Midbrain (tissue), 1 donor: ENCODE results near the gene MCMBP.
"Not testable (repeated sequence)": the region's sequence is repeated elsewhere in the genome, so short reads cannot be mapped to it uniquely, and the experiment has no call there.

Source experiments
- DNase-seq: peaks from one replicate; lab custom pipeline; 2025; lab: John Stamatoyannopoulos, UW

MCMBP gene, protein sequence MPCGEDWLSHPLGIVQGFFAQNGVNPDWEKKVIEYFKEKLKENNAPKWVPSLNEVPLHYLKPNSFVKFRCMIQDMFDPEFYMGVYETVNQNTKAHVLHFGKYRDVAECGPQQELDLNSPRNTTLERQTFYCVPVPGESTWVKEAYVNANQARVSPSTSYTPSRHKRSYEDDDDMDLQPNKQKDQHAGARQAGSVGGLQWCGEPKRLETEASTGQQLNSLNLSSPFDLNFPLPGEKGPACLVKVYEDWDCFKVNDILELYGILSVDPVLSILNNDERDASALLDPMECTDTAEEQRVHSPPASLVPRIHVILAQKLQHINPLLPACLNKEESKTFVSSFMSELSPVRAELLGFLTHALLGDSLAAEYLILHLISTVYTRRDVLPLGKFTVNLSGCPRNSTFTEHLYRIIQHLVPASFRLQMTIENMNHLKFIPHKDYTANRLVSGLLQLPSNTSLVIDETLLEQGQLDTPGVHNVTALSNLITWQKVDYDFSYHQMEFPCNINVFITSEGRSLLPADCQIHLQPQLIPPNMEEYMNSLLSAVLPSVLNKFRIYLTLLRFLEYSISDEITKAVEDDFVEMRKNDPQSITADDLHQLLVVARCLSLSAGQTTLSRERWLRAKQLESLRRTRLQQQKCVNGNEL

DNA sequence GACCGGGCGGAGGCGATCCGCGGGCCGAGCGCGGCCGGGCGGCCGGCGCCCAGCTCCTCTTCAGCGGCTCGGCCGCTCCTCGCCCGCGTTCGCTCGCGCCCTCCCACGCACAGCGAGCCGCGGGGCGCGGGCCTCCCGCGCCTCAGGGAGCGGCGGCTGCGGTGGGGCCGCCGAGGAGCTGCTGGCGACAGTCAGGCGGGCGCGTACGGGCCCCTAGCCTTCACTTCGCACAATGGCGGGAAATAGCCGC is at the start of gene MCMBP:
MCMBP (minus strand) TSS at position 234 of the 250 bp plus-strand sequence. CDS start 259 bp downstream, outside the sequence.
- no peak for DNase-seq

DNA sequence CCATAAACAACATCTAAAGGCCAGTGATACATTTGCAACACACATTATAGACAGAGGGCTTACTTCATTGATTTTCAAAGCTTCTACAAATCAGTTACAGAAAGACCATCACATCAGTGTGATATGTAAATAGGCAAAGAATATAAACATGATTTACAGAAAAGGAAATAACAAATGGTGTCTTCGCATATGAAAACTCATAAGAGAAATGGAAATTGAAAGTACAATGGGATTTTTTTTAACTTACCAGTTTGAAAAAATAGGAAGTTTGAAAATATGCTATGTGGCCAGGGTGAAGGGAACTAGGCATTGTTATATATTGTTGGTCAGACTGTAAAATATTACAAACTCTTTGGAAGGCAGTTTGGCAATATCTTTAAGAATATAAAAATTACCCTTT is 47.2 kb upstream of the MCMBP start:
- no peak for DNase-seq

DNA sequence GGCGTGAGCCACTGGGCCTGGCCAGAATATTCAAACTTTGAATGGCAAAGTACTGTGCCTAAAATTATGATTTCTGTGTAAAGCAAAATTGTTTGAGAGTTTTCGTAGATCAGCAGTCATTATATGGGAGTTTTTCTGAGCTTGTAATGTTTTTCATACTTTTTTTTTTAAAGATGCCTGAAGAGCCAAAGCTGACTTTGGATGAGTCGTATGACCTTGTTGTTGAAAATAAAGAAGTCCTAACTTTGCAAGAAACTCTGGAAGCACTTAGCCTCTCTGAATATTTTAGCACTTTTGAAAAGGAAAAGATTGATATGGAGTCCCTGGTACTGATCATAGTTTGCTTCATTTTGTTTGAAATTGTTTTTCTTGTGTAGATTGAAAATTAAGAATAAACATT is 46.6 kb upstream of the MCMBP start:
- DNase-seq: no peak

DNA sequence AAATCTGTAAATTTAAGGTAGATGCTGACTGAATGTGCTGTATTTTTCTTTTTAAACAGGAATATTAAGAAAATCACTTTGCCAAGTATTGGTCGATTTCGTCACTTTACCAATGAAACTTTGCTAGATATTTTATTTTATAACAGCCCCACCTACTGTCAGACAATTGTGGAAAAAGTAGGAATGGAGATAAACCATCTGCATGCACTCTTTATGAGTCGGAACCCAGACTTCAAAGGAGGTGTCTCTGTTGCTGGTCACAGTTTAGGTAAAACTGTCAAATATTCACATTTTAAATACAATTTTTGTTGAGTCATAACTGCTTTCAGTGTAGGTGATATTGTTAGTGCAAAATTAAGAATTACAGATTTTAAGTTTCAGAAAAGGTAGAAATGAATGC is 45.1 kb upstream of the MCMBP start:
- DNase-seq: no peak

DNA sequence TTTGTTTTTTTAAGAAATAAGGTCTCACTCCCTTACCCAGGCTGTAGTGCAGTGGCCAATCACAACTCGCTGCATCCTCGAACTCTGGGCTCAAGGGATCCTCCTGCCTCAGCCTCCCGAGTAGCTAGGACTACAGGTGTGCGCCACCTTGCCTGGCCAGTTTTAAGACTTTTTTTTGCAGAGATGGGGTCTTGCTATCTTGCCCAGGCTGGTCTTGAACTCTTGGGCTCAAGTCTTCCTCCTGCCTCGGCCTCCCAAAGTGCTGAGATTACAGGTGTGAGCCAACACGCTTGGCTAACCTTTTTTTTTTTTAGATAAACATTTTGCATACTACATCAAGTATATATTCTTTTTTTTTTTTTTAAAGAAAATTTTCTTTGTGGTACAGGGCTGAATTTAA is 38.0 kb upstream of the MCMBP start:
- DNase-seq: no peak

DNA sequence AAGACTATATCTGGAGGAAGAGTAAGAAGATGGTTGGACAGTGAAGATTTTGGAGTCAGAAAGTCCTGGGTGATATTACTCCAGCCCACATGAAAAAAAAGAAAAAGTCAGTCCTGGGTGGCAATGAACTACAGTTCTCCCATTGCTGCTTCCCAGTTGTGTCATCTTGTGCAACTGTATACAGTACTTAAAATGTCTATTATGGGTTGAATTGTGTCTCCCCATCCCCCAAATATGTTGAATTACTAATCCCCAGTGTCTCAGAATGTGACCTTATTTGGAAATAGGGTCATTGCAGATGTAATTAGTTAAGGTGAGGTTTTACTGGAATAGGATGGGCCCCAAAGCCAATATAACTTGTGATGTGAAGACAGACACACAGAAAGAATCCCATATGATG is 35.5 kb upstream of the MCMBP start:
- no peak for DNase-seq

DNA sequence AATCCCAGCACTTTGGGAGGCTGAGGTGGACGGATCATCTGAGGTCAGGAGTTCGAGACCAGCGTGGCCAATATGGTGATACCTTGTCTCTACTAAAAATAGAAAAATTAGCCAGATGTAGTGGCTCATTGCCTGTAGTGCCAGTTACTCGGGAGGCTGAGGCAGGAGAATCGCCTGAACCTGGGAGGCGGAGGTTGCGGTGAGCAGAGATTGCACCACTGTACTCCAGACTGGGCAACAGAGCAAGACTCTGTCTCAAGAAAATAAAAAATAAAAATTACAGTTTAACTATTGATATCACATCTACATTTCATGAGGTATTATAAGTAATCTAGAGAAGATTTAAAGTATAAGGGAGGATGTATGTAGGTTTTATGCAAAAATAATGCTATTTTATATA is 35.1 kb upstream of the MCMBP start:
- DNase-seq: not testable (repeated sequence)

DNA sequence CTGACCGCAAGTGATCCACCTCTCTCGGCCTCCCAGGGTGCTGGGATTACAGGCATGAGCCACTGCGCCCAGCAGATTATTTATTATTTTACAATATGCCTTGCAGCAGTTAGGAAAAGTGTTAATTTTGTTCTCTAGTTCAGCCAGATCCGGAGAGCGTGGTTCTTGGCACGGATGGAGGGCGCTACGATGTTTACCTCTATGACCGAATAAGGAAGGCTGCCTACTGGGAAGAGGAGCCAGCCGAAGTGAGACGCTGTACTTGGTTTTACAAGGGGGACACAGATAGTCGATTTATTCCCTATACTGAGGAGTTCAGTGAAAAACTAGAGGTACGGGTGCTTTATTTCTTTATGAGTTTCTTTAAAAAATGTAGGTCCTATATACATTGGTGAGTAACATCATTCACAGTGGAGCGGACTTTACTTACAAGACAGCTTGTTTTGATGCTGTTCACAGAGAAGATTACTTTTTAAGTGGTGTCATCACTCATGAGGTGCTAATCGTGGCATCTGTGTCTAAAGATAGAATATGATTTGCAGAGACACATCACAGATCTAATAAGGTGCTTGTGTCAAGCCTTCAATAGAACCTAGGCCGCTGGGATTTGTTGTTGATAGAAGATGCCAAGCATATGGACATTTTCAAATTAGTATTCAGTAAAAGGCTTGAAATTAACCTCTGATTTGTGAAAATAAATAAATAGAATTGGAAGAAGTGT is 31.5 kb upstream of the MCMBP start:
- no peak for DNase-seq

DNA sequence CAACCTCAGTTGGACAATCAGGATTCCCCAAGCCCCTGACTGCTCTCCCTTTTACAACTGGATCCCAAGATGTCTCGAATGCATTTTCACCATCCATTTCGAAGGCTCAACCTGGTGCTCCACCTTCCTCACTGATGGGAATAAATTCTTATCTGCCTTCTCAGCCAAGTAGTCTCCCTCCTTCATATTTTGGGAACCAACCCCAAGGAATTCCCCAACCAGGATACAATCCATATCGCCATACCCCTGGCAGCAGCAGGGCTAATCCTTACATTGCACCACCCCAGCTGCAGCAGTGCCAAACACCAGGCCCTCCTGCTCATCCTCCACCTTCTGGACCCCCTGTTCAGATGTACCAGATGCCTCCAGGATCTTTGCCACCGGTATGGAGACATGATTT is 25.9 kb upstream of the MCMBP start:
- DNase-seq: no peak

DNA sequence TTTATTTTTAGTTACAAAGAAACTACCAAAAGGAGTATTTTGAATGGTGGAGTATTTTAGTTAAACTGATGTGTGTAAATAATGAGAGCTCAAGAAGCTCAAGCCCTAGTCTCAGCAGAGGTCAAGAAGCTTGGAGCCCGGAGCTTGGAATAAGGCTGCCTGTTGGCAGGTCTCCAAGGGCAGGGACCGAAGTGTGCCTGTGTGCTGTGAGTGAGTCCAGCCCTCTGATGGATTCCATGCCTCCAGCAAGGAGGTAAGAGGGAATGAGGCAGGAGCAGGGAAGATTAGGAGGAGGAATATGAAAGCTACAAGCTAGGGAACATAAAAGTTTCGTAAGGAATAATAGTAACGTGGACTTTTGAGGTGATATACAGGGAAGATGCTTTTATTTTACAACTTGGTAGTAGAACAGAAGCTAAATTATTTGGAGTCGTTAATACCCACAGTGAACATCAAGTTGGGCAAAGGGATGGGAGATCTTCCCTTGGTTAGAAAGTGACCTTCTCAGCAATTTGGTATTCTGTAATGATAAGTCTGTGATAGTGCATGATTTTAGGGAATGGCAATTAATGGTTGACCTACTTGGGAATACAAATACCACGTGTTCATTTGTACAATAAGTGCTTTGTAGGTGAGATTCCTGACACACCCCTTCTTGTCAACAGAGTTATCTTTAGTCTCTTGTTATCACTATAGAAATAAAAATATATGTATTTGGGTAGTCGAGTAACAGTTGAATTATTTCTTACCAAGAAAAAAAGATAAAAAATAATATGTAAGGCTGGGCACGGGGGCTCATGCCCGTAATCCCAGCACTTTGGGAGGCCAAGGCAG is 24.5 kb upstream of the MCMBP start:
- peak; percentile 6 for DNase-seq

DNA sequence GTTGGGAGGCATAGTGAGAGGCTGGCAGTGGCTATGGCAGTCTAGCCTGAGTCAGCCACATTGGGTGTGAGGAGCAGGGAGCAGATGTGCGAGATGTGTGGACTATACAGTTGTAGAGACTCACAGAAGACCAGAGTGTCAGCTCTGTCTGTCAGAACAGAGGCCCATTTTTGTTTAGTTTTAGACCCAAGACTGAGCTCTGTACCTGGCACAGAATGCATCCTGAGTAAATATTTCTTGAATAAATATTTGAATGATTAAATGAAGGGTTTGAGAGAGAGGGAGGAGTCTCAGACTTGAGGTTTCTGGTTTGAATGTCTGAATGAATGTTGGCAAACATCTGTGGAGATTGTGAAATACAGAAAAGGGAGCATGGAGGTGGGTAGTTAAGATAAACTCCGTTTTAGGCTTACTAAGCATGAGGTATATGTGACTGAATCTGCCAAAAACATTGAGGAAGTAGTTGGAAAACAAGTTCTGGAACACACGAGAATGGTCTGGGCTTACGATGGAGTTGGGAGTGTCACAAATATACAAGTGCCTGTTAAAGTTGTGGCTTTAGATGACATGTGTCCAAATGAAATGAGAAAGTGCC is 23.5 kb upstream of the MCMBP start:
- no peak for DNase-seq

DNA sequence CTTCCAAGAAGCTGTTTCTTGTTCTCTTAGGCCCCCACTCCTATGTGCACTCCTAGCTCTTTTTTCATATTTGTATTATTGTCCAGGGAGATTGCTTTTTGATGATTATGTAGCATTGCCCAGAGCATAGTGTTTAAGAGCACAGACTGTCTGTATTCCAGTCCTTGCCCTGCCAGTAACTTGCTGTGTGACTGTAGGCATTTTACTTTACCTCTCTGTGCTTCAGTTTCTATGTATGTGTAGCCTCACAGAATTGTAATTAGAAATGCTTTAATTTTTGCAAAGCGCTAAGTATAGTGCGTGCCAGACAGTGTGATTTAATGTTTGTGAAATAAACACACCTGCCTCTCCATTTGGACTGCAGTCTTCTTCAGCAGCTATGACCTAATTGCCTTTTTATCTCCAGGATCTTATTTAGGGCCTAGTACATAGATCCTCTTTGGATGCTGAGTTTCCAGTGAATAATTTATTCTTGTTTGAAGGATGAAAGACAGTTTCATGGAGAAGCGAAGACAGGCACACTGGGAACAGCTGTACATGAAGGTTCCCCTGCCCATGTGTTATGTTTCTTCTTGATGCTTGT is 21.3 kb upstream of the MCMBP start:
- DNase-seq: no peak

DNA sequence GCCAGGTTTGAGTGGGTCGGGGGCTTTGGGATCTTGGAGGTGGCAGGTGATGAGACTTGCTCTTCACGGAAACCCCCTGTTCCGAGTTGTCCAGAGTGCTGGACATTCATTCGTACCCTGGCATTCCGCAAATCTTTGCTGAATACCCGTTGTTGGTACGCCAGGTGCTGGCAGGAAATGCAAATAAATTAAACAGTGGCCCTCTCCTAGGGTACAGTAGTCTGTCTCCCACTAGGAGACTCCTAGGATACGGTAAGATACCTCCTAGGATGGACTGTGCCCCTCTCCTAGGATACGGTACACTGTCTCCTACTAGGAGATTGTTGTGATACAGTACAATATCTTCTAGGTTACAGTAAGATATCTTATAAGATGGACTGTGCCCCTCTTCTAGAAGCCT is 20.4 kb upstream of the MCMBP start:
- no peak for DNase-seq

DNA sequence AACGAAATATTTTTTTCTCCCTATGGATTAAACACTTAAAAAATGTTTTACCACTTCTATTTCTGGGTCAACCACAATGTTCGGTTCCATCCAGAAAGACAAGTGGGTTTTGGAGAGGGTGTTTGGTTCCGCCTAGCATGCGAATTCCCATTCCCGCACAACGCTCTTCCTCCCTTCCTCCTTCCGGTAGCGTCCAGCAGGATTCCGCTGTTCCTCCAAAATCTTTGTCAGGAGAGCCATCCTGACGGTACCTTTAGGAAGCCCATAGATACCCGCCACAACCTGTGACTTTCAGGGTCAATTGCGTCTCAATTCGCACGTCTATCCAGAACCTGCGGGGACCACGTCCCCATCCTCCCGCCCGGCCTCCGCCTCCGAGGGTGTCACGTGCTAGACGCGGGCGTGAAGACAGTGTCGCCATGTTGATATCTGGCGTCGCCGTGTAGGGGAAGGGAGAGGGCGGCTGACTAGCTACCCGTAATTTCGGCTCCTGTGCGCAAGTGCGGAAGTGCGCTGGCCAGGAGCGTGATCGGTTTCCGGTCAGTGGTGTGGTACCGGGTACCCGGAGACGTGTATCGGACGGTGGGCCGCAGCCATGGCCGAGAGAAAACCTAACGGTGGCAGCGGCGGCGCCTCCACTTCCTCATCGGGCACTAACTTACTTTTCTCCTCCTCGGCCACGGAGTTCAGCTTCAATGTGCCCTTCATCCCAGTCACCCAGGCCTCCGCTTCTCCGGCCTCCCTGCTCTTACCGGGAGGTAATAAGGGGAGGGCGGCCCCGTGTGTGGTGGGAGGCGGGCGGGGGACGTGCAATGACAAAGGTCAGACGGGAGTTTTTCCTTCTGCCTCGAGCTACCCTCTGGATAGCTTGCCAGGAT is 19.8 kb upstream of the MCMBP start, which contains the start of gene SEC23IP:
SEC23IP (plus strand) TSS at position 543 of the 878 bp plus-strand sequence; CDS start at position 596, 53 bp downstream.
- peak; percentile 99 for DNase-seq

DNA sequence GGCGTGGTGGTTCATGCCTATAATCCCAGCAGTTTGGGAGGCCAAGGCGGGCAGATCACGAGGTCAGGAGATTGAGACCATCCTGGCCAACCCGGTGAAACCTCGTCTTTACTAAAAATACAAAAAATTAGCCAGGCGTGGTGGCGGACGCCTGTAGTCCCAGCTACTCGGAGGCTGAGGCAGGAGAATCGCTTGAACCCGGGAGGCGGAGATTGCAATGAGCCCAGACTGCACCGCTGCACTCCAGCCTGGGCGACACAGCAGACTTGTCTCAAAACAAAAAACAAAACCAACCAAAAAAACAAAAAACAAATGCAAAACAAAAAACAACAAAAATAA is 19.2 kb upstream of the MCMBP start:
- DNase-seq: not testable (repeated sequence)

DNA sequence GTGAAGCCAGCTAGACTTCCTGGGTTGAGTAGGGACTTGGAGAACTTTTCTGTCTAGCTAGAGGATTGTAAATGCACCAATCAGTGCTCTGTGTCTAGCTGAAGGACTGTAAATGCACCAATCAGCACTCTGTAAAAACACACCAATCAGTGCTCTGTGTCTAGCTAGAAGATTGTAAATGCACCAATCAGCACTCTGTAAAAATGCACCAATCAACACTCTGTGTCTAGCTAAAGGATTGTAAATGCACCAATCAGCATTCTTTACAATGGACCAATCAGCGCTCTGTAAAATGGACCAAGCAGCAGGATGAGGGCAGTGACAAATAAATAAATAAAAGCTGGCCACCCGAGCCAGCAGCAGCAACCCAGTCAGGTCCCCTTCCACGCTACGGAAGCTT is 17.7 kb upstream of the MCMBP start:
- DNase-seq: not testable (repeated sequence)

DNA sequence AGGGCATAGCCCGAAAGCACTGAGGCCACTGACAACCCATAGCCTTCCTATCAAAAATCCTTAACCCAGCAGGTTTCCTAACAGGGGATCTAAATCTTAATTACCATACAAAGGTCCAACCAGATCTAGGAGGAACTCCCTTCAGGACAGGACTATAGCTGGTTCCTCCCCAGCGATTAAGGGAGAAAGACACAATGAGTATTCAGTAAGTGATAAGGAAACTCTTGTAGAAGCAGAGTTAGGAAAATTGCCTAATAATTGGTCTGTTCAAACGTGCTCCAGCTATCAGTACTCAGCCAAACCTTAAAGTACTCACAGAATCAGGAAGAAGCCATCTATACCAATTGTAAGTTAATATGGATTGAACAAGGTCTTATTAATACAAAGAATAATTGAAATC is 16.6 kb upstream of the MCMBP start:
- DNase-seq: not testable (repeated sequence)

DNA sequence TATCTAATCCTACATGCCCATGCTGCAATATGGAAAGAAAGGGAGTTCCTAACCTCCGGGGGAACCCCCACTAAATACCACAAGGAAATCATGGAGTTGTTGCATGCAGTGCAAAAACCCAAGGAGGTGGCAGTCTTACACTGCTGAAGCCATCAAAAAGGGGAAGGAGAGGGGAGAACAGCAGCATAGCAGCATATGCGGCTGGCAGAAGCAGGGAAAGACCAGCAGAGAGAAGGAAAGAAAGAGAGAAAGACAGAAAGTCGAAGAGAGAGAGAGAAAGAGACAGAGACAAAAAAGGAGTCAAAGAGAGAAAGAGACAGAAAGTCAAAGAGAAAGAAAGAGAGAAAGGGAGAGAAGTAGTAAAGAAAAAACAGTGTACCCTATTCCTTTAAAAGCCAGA is 16.1 kb upstream of the MCMBP start:
- DNase-seq: not testable (repeated sequence)

DNA sequence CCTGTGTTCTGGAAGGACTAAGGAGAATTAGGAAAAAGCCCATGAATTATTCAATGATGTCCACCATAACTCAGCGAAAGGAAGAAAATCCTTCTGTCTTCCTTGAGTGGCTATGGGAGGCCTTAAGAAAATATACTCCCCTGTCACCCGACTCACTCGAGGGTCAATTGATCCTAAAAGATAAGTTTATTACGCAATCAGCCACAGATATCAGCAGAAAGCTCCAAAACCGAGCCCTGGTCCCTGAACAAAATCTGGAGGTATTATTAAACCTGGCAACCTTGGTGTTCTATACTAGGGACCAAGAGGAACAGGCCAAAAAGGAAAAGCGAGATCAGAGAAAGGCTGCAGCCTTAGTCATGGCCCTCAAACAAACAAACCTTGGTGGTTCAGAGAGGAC is 13.4 kb upstream of the MCMBP start:
- DNase-seq: not testable (repeated sequence)

DNA sequence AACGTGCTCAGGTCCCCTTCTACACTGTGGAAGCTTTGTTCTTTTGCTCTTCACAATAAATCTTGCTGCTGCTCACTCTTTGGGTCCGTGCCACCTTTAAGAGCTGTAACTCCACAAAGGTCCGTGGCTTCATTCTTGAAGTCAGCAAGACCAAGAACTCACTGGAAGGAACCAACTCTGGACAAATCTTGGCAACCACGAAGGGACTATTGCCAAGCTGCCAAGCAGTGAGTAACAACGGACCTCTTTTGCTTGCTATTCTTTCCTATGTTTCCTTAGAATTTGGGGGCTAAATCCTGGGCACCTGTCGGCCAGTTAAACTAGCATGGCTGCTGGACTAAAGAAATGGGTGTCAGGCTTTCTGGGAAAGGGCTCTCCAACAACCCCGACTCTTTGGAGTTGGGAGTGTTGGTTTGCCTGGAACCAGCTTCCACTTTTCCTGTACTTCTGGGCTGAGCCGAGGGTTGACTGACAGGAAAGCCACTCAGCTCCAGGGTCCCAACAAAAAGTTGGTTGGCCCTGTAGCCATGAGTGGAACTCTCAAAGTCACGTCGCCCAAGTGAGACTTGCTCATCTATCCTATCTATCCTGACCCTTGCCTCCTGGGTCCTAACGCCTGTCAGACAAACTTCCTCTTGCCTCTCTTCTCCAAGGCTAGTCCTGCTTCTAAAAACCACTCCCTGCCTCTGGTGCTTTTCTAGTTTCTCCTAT is 11.4 kb upstream of the MCMBP start:
- peak; percentile 3 for DNase-seq
